Thyroid gland (tissue), 4 donors: ENCODE results near the gene COL20A1. TPM values are rescaled to one million over a fixed set of nuclear protein-coding genes. Genes with fewer than 3 reads are reported as not detected.

ENCODE experiments used
- DNase-seq, 2 donors: peaks; one replicate each; pipeline ENCODE4 v3.0.0-alpha.2; 2019
- H3K27ac ChIP-seq, 3 donors: fragments of 200-600 bp; sonication (generic); 1 replicate in 2 of 3; 2 replicates in 1 of 3; pipeline ENCODE4 v1.5.1; 2016 to 2019; ENCODE audit warnings: mild to moderate bottlenecking in 1 of 3, moderate library complexity in 1 of 3
- H3K27me3 ChIP-seq: fragments of 200-600 bp; sonication (generic); one replicate; pipeline ENCODE4 v1.5.1; 2019
- H3K36me3 ChIP-seq, 2 donors: fragments of 200-600 bp; sonication (generic); one replicate each; pipeline ENCODE4 v1.5.1; 2016 to 2019
- H3K4me1 ChIP-seq, 2 donors: fragments of 200-600 bp; sonication (generic); one replicate each; pipeline ENCODE4 v1.5.1; 2017 to 2019
- H3K4me3 ChIP-seq, 3 donors: fragments of 200-600 bp; sonication (generic); replicated peaks in 1 of 3; 1 replicate in 2 of 3; 2 replicates in 1 of 3; pipeline ENCODE4 v1.5.1; 2016; ENCODE audit warnings: mild to moderate bottlenecking in 1 of 3
- H3K9me3 ChIP-seq: fragments of 200-600 bp; sonication (generic); one replicate; pipeline ENCODE4 v1.5.1; 2017
- POLR2A ChIP-seq, 2 donors: fragments of 450-650 bp; IDR thresholded peaks; one replicate each; pipeline ENCODE4 v1.6.1; 2017; ENCODE audit warnings: antibody characterized with exemption in 2 of 2, mild to moderate bottlenecking in 2 of 2, moderate library complexity in 1 of 2
- WGBS, 2 donors: methylation state at CpG; one replicate each; pipeline ENCODE4 v1.1.5; 2017; 5-methylcytosine and 5-hydroxymethylcytosine counted together
- intact Hi-C: fragments of 100-400 bp; cut with DNase I; formaldehyde crosslinking; loops from one replicate; pipeline ENCODE4 v1.15.1; 2023
- microRNA-seq: library from miRNA; unstranded; fragments of <30 nt; microRNA quantifications from one replicate; pipeline ENCODE4, GENCODE V29; 2016
- small RNA-seq: library from RNA; depleted of rRNA; stranded (forward); fragments of <200 nt; gene quantifications from one replicate; pipeline ENCODE3, GENCODE V24; 2016
- total RNA-seq, 4 donors: library from RNA; depleted of rRNA; stranded (reverse); fragments of >200 nt; gene quantifications; one replicate each; pipeline ENCODE4 v1.2.3, GENCODE V29; 2016
- TF ChIP-seq, protein P1 (sequence below), 6 experiments: fragments of 200-600 bp in 3 of 6; fragments of 450-650 bp in 3 of 6; sonication (generic) in 3 of 6; IDR thresholded peaks; one replicate each; pipeline ENCODE4 v1.5.1; 2016 to 2019; ENCODE audit warnings: antibody characterized with exemption in 6 of 6, mild to moderate bottlenecking in 2 of 6, inconsistent platforms in 1 of 6, moderate library complexity in 1 of 6

Gene COL20A1
- total RNA-seq, 4 donors from 2014 or later, result 0.13 TPM; not detected in 3

DNA sequence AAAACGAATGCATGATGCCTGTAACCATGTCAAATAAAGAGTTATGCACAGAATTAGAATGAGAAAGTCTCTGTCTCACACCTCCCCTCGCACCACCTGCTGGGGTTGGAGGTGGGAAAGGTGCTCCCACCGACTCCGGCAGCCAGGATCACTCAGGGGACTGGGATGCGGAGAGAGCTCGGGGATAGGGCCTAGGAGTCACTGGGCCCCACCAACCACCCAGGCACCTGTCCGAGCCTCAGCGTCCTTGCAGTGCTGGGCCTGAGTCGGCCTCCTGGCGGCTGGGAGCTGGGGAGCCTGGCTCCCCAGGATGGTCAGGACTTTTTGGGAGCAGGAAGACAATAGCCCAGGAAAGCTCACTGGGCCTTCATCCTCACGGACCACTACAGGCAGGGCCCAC lies 90.6 kb downstream of the COL20A1 start:
- Histone ChIP-seq H3K27me3 (no peaks in the 10 kb centered on the region), H3K9me3 (no peaks in the 10 kb centered on the region), H3K36me3 (no peaks in the 10 kb centered on the region), H3K4me1 (no peaks in the 10 kb centered on the region), H3K4me3 (no peak overlapping the region), H3K27ac (no peak overlapping the region)
- no peak for DNase-seq
- TF ChIP-seq POLR2A (IDR thresholded peaks at IDR 0.05), result no peak
- TF ChIP-seq, protein P1, sequence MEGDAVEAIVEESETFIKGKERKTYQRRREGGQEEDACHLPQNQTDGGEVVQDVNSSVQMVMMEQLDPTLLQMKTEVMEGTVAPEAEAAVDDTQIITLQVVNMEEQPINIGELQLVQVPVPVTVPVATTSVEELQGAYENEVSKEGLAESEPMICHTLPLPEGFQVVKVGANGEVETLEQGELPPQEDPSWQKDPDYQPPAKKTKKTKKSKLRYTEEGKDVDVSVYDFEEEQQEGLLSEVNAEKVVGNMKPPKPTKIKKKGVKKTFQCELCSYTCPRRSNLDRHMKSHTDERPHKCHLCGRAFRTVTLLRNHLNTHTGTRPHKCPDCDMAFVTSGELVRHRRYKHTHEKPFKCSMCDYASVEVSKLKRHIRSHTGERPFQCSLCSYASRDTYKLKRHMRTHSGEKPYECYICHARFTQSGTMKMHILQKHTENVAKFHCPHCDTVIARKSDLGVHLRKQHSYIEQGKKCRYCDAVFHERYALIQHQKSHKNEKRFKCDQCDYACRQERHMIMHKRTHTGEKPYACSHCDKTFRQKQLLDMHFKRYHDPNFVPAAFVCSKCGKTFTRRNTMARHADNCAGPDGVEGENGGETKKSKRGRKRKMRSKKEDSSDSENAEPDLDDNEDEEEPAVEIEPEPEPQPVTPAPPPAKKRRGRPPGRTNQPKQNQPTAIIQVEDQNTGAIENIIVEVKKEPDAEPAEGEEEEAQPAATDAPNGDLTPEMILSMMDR (IDR thresholded peaks at IDR 0.05), result no peak
- intact Hi-C loops, result loop anchor here (10.0 kb wide), 1 partner anchor 209 kb away; no protein-coding TSS in a partner anchor
- WGBS, 2 donors, result 57 to 64% methylated on average over 6 to 7 of the region's 11 CpGs

DNA sequence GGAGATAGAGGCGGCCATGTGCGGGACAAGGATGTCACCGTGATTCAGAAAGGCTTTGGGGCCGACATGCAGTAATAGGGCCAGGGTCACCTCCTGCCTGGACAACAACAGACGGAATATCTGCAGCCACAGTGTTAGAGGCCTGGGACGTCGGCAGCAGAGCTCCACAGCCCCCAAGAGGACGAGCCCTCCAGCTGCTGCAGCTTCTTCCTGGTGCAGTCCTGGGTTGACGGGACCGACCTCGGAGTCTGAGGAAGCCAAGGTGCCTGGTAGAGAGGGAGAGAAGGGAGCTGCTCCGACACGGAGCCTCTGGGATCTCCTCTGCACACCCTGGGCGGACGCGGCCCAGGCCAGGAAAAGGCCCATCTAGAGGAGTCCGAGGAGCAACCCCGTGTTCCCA lies 91.3 kb downstream of the COL20A1 start:
- no peak overlapping the region for H3K4me3 ChIP-seq
- TF ChIP-seq, protein P1 (IDR thresholded peaks at IDR 0.05), result no peak
- TF ChIP-seq POLR2A (IDR thresholded peaks at IDR 0.05), result no peak
- intact Hi-C loops, result loop anchor here (10.0 kb wide), 1 partner anchor 210 kb away; no protein-coding TSS in a partner anchor
- WGBS, 2 donors, result 76 to 77% methylated on average over 6 to 17 of the region's 18 CpGs
- no peak overlapping the region for H3K27ac ChIP-seq
- no peak for DNase-seq
- no peaks in the 10 kb centered on the region for H3K36me3 ChIP-seq
- no peaks in the 10 kb centered on the region for H3K4me1 ChIP-seq
- no peaks in the 10 kb centered on the region for H3K9me3 ChIP-seq
- H3K27me3 ChIP-seq, result no peaks in the 10 kb centered on the region

Small RNA genes within 50 kb of the gene (microRNA-seq; reads per million reads assigned to microRNA genes)
- not detected for gene MIR4326

Small RNA genes within 50 kb of the gene (small RNA-seq; reads per million reads assigned to genes)
- gene MIR4326 (not detected), gene RNU6-994P (not detected)

Other genes starting within 250 kb of the COL20A1 start
- gene YTHDF1, start 77.1 kb upstream of the COL20A1 start, total RNA-seq, result 10 to 100 TPM; 41.3 to 54.2 (median 43.4) TPM
- not detected for gene BIRC7, start 57.3 kb upstream of the COL20A1 start, total RNA-seq
- 1 to 10 TPM in 1 of 4 donors, under 1 TPM in 2, not detected in 1; 0.45 to 5.5 (median 0.67) TPM for gene NKAIN4, start 38.7 kb upstream of the COL20A1 start, total RNA-seq
- gene ARFGAP1, start 20.4 kb upstream of the COL20A1 start, total RNA-seq, result 10 to 100 TPM; 70.7 to 75.7 (median 72.7) TPM
- gene CHRNA4, start 68.2 kb downstream of the COL20A1 start, total RNA-seq, result 1 to 10 TPM in 3 of 4 donors, under 1 TPM in 1; 0.54 to 6.3 (median 1.9) TPM
- under 1 TPM in 2 of 4 donors, not detected in 2; 0.11 to 0.27 TPM for gene KCNQ2, start 179.5 kb downstream of the COL20A1 start, total RNA-seq
- gene EEF1A2, start 205.9 kb downstream of the COL20A1 start, total RNA-seq, result 1 to 10 TPM in 3 of 4 donors, under 1 TPM in 1; 0.22 to 2.0 (median 1.3) TPM
- 100 to 1,000 TPM in 3 of 4 donors, 10 to 100 TPM in 1; 82.0 to 226 (median 146) TPM for gene PPDPF, start 227.6 kb downstream of the COL20A1 start, total RNA-seq
- gene PTK6, start 244.2 kb downstream of the COL20A1 start, total RNA-seq, result under 1 TPM in 1 of 4 donors, not detected in 3; 0.11 TPM